ENCODE data around the gene SLC19A1. TPM values are rescaled to one million over a fixed set of nuclear protein-coding genes. Genes with fewer than 3 reads are reported as not detected.
A peak's percentile ranks its signal among the peaks of the same experiment; 100 is the strongest.

The SLC19A1 gene
- total RNA-seq, 1 donor from 2014 or later: 11.0 TPM

GRCh38 chr21:45478816-45479669 lies 63.2 kb downstream of the SLC19A1 start:
- H3K27me3 Mint-ChIP-seq (ENCODE audit: unreplicated experiment): no peaks in the 10 kb centered on the region
- H3K4me1 Mint-ChIP-seq (ENCODE audit: unreplicated experiment): peaks cover 10% of the 10 kb centered on the region
- no peak overlapping the region for H3K27ac Mint-ChIP-seq (ENCODE audit: unreplicated experiment)

GRCh38 chr21:45478115-45478801 lies 64.0 kb downstream of the SLC19A1 start:
- DNase-seq (ENCODE audit: extremely low spot score, unreplicated experiment): no peak
- no peak overlapping the region for H3K4me3 Mint-ChIP-seq (ENCODE audit: unreplicated experiment)
- peak overlapping the region; percentile 69 for H3K27ac Mint-ChIP-seq (ENCODE audit: unreplicated experiment)
- no peaks in the 10 kb centered on the region for H3K9me3 Mint-ChIP-seq (ENCODE audit: unreplicated experiment)
- H3K36me3 Mint-ChIP-seq (ENCODE audit: unreplicated experiment): peaks cover 18% of the 10 kb centered on the region
- H3K27me3 Mint-ChIP-seq (ENCODE audit: unreplicated experiment): no peaks in the 10 kb centered on the region
- peak; percentile 84 for TF ChIP-seq CTCF (IDR thresholded peaks at IDR 0.05)
- H3K4me1 Mint-ChIP-seq (ENCODE audit: unreplicated experiment): peaks cover 13% of the 10 kb centered on the region

More at GRCh38 chr21:45478816-45479669, 63.2 kb downstream of the SLC19A1 start:
- Mint-ChIP-seq H3K36me3 (ENCODE audit: unreplicated experiment) (peaks cover 20% of the 10 kb centered on the region), H3K9me3 (ENCODE audit: unreplicated experiment) (no peaks in the 10 kb centered on the region), H3K4me3 (ENCODE audit: unreplicated experiment) (no peak overlapping the region)
- no peak for DNase-seq (ENCODE audit: extremely low spot score, unreplicated experiment)
- TF ChIP-seq CTCF (IDR thresholded peaks at IDR 0.05): no peak

DNA sequence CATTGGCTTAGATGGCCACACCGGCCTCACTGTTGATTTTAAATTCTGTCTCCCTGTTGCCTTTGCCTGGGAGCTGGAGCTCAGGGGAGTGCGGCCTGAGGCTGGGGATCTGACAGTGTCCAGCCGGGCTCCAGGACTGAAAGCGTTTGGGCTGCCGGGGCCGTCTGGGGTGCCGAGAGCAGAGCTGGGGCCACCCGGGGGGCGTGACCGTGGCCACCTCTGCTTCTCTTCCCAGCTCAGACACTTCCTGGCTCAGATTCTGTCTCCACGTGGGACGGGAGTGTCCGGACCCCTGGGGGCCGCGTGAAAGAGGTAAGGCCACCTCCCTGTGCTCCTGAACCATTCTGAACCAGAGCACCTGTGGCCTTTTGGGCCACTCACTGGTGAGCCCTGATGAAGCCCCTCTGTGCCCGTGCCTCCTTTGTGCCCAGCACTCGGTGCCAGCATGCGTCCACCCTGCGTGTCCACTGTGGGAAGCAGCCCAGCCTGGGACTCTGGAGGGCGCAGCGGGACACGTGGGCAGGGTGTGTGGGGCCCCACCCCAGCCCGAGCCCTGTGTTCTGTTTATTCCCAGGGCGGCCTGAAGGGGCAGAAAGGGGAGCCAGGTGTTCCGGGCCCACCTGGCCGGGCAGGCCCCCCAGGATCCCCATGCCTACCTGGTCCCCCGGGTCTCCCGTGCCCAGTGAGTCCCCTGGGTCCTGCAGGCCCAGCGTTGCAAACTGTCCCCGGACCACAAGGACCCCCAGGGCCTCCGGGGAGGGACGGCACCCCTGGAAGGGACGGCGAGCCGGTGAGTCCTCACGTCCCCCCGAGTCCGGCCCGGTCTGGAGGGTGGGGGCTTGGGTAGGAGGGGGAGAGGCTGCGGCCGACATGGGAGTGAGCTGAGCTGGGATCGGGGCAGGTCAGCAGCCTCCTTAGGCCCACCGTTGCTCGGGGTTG lies 64.8 kb downstream of the SLC19A1 start:
- Mint-ChIP-seq H3K36me3 (ENCODE audit: unreplicated experiment) (peaks cover 18% of the 10 kb centered on the region), H3K9me3 (ENCODE audit: unreplicated experiment) (no peaks in the 10 kb centered on the region), H3K27ac (ENCODE audit: unreplicated experiment) (peak overlapping the region; percentile 69), H3K4me1 (ENCODE audit: unreplicated experiment) (peaks cover 16% of the 10 kb centered on the region), H3K27me3 (ENCODE audit: unreplicated experiment) (no peaks in the 10 kb centered on the region), H3K4me3 (ENCODE audit: unreplicated experiment) (no peak overlapping the region)
- no peak for TF ChIP-seq CTCF (IDR thresholded peaks at IDR 0.05)
- DNase-seq (ENCODE audit: extremely low spot score, unreplicated experiment): no peak

GRCh38 chr21:45476582-45476981 lies 65.7 kb downstream of the SLC19A1 start:
- peaks cover 15% of the 10 kb centered on the region for H3K36me3 Mint-ChIP-seq (ENCODE audit: unreplicated experiment)
- no peak overlapping the region for H3K27ac Mint-ChIP-seq (ENCODE audit: unreplicated experiment)
- H3K4me1 Mint-ChIP-seq (ENCODE audit: unreplicated experiment): peaks cover 23% of the 10 kb centered on the region
- no peaks in the 10 kb centered on the region for H3K27me3 Mint-ChIP-seq (ENCODE audit: unreplicated experiment)
- TF ChIP-seq CTCF (IDR thresholded peaks at IDR 0.05): no peak
- no peak for DNase-seq (ENCODE audit: extremely low spot score, unreplicated experiment)
- no peak overlapping the region for H3K4me3 Mint-ChIP-seq (ENCODE audit: unreplicated experiment)
- no peaks in the 10 kb centered on the region for H3K9me3 Mint-ChIP-seq (ENCODE audit: unreplicated experiment)
